Measurements from ENCODE around the gene FNDC3B. TPM values are rescaled to one million over a fixed set of nuclear protein-coding genes. Genes with fewer than 3 reads are reported as not detected.

Gene FNDC3B
- polyA plus RNA-seq, 2 of the 4 experiments (the other 2 are of a cell fraction) = 29.5 to 33.6 TPM

DNA sequence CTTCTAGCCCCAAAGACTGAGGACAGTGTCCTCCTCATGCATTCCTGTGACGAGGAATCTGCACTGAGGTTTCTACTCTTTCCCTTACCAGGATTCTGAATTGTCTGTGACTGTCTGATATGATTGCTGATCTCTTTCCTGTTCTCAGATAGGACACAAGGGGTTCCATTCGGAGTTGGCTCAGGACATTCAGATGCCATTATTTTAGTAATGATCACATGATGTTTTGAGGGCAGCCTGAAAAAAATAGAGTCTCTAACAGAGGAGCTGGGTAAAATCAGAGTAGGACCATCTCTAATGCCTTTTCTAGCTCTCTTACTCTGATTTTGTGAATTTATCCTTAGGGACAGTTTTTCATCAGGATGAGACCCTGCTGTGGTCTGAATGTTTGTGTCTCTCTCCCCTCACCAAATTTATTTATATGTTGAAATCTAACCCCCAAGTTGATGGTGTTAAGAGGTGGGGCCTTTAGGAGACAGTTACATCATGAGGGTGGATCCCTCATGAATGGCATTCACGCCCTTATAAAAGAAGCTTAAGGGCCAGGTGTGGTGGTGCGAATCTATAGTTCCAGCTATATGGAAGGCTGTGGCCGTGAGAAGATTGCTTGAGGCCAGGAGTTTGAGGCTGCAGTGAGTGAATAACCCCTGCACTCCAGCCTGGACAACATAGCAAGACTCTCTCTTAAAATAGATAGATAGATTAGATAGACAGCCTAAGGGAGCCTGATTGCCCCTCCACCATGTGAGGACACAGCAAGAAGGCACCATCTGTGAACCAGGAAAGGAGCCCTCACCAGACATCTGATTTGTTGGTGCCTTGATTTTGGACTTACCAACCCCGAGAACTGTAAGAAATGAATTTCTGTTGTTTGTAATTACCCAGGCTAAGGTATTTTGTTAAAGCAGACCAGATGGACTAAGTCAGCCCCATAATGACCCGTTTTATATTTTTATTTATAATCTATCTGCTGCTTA is 24.4 kb downstream of the FNDC3B start (continued):
- no peak for TF ChIP-seq POLR2AphosphoS2 (conservative IDR thresholded peaks at IDR 0.05; ENCODE audit: low read length)
- TF ChIP-seq, protein P1, sequence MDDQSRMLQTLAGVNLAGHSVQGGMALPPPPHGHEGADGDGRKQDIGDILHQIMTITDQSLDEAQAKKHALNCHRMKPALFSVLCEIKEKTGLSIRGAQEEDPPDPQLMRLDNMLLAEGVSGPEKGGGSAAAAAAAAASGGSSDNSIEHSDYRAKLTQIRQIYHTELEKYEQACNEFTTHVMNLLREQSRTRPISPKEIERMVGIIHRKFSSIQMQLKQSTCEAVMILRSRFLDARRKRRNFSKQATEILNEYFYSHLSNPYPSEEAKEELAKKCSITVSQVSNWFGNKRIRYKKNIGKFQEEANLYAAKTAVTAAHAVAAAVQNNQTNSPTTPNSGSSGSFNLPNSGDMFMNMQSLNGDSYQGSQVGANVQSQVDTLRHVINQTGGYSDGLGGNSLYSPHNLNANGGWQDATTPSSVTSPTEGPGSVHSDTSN (IDR thresholded peaks at IDR 0.05) = no peak
- TF ChIP-seq, protein P2, sequence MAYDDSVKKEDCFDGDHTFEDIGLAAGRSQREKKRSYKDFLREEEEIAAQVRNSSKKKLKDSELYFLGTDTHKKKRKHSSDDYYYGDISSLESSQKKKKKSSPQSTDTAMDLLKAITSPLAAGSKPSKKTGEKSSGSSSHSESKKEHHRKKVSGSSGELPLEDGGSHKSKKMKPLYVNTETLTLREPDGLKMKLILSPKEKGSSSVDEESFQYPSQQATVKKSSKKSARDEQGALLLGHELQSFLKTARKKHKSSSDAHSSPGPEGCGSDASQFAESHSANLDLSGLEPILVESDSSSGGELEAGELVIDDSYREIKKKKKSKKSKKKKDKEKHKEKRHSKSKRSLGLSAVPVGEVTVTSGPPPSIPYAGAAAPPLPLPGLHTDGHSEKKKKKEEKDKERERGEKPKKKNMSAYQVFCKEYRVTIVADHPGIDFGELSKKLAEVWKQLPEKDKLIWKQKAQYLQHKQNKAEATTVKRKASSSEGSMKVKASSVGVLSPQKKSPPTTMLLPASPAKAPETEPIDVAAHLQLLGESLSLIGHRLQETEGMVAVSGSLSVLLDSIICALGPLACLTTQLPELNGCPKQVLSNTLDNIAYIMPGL (CRISPR knock-in tag; IDR thresholded peaks at IDR 0.05; ENCODE audit: borderline replicate concordance) = no peak

DNA sequence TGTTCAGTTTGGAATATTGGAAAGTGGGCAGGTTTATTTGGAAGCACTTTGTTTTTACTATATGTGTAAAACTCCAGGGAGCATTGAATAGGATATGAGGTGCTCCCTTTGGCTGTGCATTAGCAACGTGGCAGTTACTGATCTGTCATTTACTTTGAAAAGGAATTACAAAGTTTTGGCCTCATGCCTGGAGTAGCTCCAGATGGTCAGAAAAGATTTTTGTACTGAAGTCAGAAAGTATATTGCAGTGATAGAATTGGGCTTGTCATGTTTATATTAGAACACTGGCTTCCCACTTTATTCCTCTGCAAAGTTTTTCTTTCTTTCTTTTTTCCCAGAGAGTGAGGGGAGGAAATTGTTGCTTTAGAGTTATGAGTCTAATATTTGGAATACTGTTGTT is 26.1 kb downstream of the FNDC3B start:
- POLR2A ChIA-PET = no interaction called here
- no peak for ATAC-seq
- H3K4me2 ChIP-seq = peak overlapping the region; percentile 81
- H3K27ac ChIP-seq = peak overlapping the region; percentile 69 to 77
- no peaks in the 10 kb centered on the region for H3K9me3 ChIP-seq
- no peak for FAIRE-seq
- TF ChIP-seq MAFK (IDR thresholded peaks at IDR 0.05; ENCODE audit: partially characterized antibody) (no peak), CHD4 (IDR thresholded peaks at IDR 0.05; ENCODE audit: borderline replicate concordance) (no peak), FOSL2 (IDR thresholded peaks at IDR 0.05) (no peak), FOSL2 (CRISPR knock-in tag; IDR thresholded peaks at IDR 0.05) (no peak), FOXS1 (CRISPR knock-in tag; IDR thresholded peaks at IDR 0.05) (no peak), BHLHE40 (IDR thresholded peaks at IDR 0.05; ENCODE audit: low read depth, low read length) (no peak), KDM5A (IDR thresholded peaks at IDR 0.05) (no peak), FOSB (CRISPR knock-in tag; IDR thresholded peaks at IDR 0.05) (no peak), TP53 (CRISPR knock-in tag; IDR thresholded peaks at IDR 0.05) (no peak), HDAC2 (IDR thresholded peaks at IDR 0.05) (no peak), CBX2 (IDR thresholded peaks at IDR 0.05; ENCODE audit: borderline replicate concordance, low read depth) (no peak), MYC (IDR thresholded peaks at IDR 0.05; ENCODE audit: borderline replicate concordance, low read length) (no peak), HEYL (CRISPR knock-in tag; IDR thresholded peaks at IDR 0.05) (no peak), ZNF302 (CRISPR knock-in tag; IDR thresholded peaks at IDR 0.05) (no peak), ESRRA (IDR thresholded peaks at IDR 0.05; ENCODE audit: borderline replicate concordance, low read length) (no peak)
- TF ChIP-seq, protein P3, sequence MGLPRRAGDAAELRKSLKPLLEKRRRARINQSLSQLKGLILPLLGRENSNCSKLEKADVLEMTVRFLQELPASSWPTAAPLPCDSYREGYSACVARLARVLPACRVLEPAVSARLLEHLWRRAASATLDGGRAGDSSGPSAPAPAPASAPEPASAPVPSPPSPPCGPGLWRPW (IDR thresholded peaks at IDR 0.05) = no peak
- TF ChIP-seq, protein P2 (CRISPR knock-in tag; IDR thresholded peaks at IDR 0.05; ENCODE audit: borderline replicate concordance) = no peak
- no peak for DNase-seq (ENCODE audit: low read depth in 1 of 2, low spot score in 1 of 2)
- H3K4me1 ChIP-seq = peaks cover 96% of the 10 kb centered on the region
- CTCF ChIA-PET = no interaction called here
- 0% methylated on average over 1 of the region's 1 CpG for WGBS (ENCODE audit: missing lambda C conversion rate)
- no peak overlapping the region for H3K4me3 ChIP-seq

Measured in A549 (cell line).